Neural cell (in vitro differentiated cells): ENCODE results near the gene POLE2.

ENCODE experiments used
- CTCF ChIP-seq: fragments of 450-650 bp; IDR thresholded peaks from 2 replicates; pipeline ENCODE4 v1.5.1; 2014; ENCODE audit warnings: antibody characterized with exemption, mild to moderate bottlenecking, moderate library complexity; ENCODE audit not compliant: poor library complexity, severe bottlenecking
- EP300 ChIP-seq: fragments of 450-650 bp; conservative IDR thresholded peaks from 2 replicates; pipeline ENCODE4 v1.6.1; 2014; ENCODE audit warnings: antibody characterized with exemption, mild to moderate bottlenecking, moderate library complexity; ENCODE audit not compliant: poor library complexity, severe bottlenecking

GRCh38 chr14:49688701-49689030, 652 bp upstream of the POLE2 start:
- TF ChIP-seq CTCF, result no peak
- no peak for TF ChIP-seq EP300
